Measurements from ENCODE around the gene MYEF2.

Gene MYEF2

GRCh38 chr15:48177383-48177765 lies 721 bp downstream of the MYEF2 start:
- DNase-seq (ENCODE audit: low read depth) = peak; percentile 48

GRCh38 chr15:48176957-48177356 lies 1.1 kb downstream of the MYEF2 start:
- no peak for DNase-seq (ENCODE audit: low read depth)
- TF ChIP-seq, protein P1, sequence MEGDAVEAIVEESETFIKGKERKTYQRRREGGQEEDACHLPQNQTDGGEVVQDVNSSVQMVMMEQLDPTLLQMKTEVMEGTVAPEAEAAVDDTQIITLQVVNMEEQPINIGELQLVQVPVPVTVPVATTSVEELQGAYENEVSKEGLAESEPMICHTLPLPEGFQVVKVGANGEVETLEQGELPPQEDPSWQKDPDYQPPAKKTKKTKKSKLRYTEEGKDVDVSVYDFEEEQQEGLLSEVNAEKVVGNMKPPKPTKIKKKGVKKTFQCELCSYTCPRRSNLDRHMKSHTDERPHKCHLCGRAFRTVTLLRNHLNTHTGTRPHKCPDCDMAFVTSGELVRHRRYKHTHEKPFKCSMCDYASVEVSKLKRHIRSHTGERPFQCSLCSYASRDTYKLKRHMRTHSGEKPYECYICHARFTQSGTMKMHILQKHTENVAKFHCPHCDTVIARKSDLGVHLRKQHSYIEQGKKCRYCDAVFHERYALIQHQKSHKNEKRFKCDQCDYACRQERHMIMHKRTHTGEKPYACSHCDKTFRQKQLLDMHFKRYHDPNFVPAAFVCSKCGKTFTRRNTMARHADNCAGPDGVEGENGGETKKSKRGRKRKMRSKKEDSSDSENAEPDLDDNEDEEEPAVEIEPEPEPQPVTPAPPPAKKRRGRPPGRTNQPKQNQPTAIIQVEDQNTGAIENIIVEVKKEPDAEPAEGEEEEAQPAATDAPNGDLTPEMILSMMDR (IDR thresholded peaks at IDR 0.05; ENCODE audit: insufficient read depth, low read depth, low read length, missing control alignments) = no peak
- H3K4me3 ChIP-seq (ENCODE audit: low read depth, low read length) = peak overlapping the region; percentile 75

More at GRCh38 chr15:48177383-48177765, 721 bp downstream of the MYEF2 start:
- peak overlapping the region; percentile 75 for H3K4me3 ChIP-seq (ENCODE audit: low read depth, low read length)
- TF ChIP-seq, protein P1 (IDR thresholded peaks at IDR 0.05; ENCODE audit: insufficient read depth, low read depth, low read length, missing control alignments) = no peak

GRCh38 chr15:48176112-48176511 lies 2.0 kb downstream of the MYEF2 start:
- TF ChIP-seq, protein P1 (IDR thresholded peaks at IDR 0.05; ENCODE audit: insufficient read depth, low read depth, low read length, missing control alignments) = no peak
- no peak for DNase-seq (ENCODE audit: low read depth)
- no peak overlapping the region for H3K4me3 ChIP-seq (ENCODE audit: low read depth, low read length)

DNA sequence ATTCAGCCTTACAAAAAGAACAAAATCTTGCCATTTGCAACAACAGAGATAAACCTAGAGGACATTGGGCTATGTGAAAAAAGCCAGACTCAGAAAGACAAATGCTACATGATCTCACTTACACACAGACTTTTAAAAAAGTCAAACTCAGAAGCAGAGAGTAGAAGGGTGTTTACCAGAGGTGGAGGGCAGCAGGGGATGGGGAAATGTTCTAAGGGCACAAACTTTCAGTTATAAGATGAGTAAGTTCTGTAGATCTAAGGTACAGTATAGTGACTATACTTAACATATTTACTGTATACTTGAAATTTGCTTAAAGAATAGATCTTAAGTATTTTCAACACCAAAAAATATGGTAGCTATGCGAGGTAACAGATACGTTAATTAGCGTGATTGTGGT lies 3.0 kb downstream of the MYEF2 start:
- TF ChIP-seq, protein P1 (IDR thresholded peaks at IDR 0.05; ENCODE audit: insufficient read depth, low read depth, low read length, missing control alignments) = no peak
- no peak overlapping the region for H3K4me3 ChIP-seq (ENCODE audit: low read depth, low read length)
- DNase-seq (ENCODE audit: low read depth) = peak; percentile 21

GRCh38 chr15:48170981-48171380 lies 7.1 kb downstream of the MYEF2 start:
- H3K4me3 ChIP-seq (ENCODE audit: low read depth, low read length) = no peak overlapping the region
- TF ChIP-seq, protein P1 (IDR thresholded peaks at IDR 0.05; ENCODE audit: insufficient read depth, low read depth, low read length, missing control alignments) = no peak
- DNase-seq (ENCODE audit: low read depth) = no peak

GRCh38 chr15:48168616-48169015 lies 9.5 kb downstream of the MYEF2 start:
- TF ChIP-seq, protein P1 (IDR thresholded peaks at IDR 0.05; ENCODE audit: insufficient read depth, low read depth, low read length, missing control alignments) = no peak
- no peak for DNase-seq (ENCODE audit: low read depth)
- no peak overlapping the region for H3K4me3 ChIP-seq (ENCODE audit: low read depth, low read length)

DNA sequence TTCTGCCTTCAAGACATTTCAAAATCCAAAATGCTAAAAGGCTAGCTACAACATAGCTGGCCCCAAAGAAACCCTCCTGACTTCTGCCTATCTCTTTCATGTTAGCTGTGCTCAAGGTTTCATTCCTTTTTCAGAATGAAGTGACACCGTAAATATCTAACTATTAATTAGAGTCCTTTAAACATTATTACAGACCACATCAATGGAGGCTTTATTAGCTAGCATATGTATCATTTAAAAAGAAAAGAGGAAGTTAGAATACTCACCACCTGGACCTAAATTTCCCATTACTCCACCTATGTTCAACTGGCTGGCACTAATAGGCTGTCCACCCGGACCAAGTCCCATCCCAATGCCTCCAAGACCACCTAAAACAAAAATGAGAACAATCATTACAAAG lies 24.6 kb downstream of the MYEF2 start:
- TF ChIP-seq, protein P1 (IDR thresholded peaks at IDR 0.05; ENCODE audit: insufficient read depth, low read depth, low read length, missing control alignments) = no peak
- no peak for DNase-seq (ENCODE audit: low read depth)
- H3K4me3 ChIP-seq (ENCODE audit: low read depth, low read length) = no peak overlapping the region

Data from GM12865 (cell line).